ENCODE measurements around the gene ADIPOR2. TPM values are rescaled to one million over a fixed set of nuclear protein-coding genes. Genes with fewer than 3 reads are reported as not detected.
A peak's percentile ranks its signal among the peaks of the same experiment; 100 is the strongest.

Gene ADIPOR2
- total and polyA plus RNA-seq, 5 donors = 28.1 to 52.0 (median 42.6) TPM

GRCh38 chr12:1766110-1766509 is 75.2 kb downstream of the ADIPOR2 start:
- Histone ChIP-seq H3K27ac (ENCODE audit: low read length) (no peak overlapping the region), H3K4me3 (ENCODE audit: low read length) (no peak overlapping the region), H3K9me3 (ENCODE audit: control insufficient read depth, low read length) (no peaks in the 10 kb centered on the region), H3K27me3 (ENCODE audit: control insufficient read depth, insufficient read depth) (no peaks in the 10 kb centered on the region), H3K4me1 (ENCODE audit: control insufficient read depth, insufficient read depth, low read length) (peaks cover 1% of the 10 kb centered on the region)
- ATAC-seq (no peak), DNase-seq (no peak)
- intact Hi-C loops (cut with DNase I) = no loop called here
- WGBS = 95% methylated on average over 1 of the region's 1 CpG

DNA sequence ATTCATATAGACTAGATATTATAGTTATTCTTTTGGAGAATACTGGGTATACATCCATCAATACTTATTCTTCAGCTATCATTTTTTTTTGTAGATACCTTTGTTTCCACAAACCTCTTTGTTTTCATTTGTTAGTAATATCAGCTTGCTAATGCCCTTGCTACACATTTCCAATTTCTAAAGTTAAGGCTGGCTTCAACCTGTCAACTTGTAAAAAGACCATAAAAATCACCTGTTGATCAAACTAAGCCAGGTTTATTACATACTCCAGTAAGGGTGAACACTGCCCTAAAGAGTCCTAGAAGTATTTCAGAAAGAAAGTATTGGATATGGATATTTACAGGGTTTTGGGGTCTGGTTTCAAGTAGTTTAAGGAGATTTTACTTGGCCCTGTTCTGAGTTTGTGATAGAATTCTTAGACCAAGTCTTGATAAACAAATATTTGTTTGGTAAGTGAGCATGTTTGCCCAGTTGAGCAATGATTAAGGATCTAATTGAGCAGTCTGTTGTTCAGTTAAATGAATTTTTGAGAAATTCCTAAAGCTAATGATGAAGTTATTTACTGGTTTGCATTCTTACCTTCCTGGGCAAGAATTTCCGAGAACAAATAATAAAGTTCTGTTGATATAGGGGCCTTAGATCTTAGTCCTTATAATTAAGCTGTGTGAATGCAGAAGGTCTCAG is 76.7 kb downstream of the ADIPOR2 start:
- DNase-seq = no peak
- no peak overlapping the region for H3K4me3 ChIP-seq (ENCODE audit: low read length)
- H3K27ac ChIP-seq (ENCODE audit: low read length) = no peak overlapping the region
- H3K27me3 ChIP-seq (ENCODE audit: control insufficient read depth, insufficient read depth) = no peaks in the 10 kb centered on the region
- intact Hi-C loops (cut with DNase I) = no loop called here
- 99% methylated on average over 1 of the region's 1 CpG for WGBS
- H3K4me1 ChIP-seq (ENCODE audit: control insufficient read depth, insufficient read depth, low read length) = peaks cover 1% of the 10 kb centered on the region
- no peaks in the 10 kb centered on the region for H3K9me3 ChIP-seq (ENCODE audit: control insufficient read depth, low read length)
- no peak for ATAC-seq

DNA sequence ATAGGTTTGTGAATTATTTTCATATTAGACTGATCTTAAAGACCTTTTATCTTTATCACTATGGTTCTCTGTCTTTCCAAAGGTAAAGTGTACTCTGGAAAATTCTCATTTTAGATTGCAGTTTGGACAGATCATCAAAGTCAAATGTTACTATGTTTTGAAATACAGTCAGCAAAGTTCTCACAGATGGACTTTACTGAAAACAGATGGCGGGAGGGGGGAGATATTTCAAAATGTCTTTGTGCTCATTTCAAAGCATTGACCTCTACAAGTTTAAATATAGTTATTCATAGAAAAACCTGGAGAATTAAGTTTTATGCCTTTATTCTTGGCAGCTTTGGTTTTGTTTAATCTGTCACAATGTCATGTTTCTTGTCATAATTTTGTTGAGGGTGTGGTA is 77.7 kb downstream of the ADIPOR2 start:
- Histone ChIP-seq H3K27me3 (ENCODE audit: control insufficient read depth, insufficient read depth) (no peaks in the 10 kb centered on the region), H3K4me1 (ENCODE audit: control insufficient read depth, insufficient read depth, low read length) (peaks cover 1% of the 10 kb centered on the region), H3K4me3 (ENCODE audit: low read length) (no peak overlapping the region), H3K9me3 (ENCODE audit: control insufficient read depth, low read length) (no peaks in the 10 kb centered on the region), H3K27ac (ENCODE audit: low read length) (no peak overlapping the region)
- no peak for ATAC-seq
- intact Hi-C loops (cut with DNase I) = no loop called here
- 95% methylated on average over 1 of the region's 1 CpG for WGBS
- DNase-seq = no peak

DNA sequence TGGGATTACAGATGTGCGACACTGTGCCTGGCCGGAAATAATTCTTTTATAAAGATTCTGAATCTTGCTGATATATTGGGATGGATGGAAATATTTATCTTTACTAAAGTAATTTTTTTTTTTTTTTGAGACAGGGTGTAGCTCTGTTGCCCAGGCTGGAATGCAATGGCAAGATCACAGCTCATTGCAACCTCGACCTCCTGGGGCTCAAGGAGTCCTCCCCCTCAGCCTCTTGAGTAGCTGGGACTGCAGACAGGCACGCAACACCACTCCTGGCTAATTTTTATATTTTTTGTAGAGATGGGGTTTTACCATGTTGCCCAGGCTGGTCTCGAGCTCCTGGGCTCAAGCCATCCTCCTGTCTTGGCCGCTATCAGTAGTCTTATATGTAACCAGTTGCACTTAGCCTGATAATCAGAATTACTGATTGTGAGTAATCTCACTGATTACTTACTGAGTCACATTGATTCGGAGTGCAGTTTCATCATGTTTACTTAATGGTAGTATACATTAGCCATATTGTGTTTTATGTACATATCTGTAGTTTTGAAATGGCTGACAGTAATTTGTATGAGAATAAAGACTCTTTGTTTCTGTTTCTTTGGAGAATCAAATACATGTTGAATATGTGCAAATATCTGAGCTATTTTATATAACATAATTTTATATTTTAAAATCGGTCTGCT is 79.1 kb downstream of the ADIPOR2 start:
- DNase-seq (no peak), ATAC-seq (no peak)
- Histone ChIP-seq H3K9me3 (ENCODE audit: control insufficient read depth, low read length) (no peaks in the 10 kb centered on the region), H3K27ac (ENCODE audit: low read length) (no peak overlapping the region), H3K4me3 (ENCODE audit: low read length) (no peak overlapping the region), H3K4me1 (ENCODE audit: control insufficient read depth, insufficient read depth, low read length) (no peaks in the 10 kb centered on the region), H3K27me3 (ENCODE audit: control insufficient read depth, insufficient read depth) (no peaks in the 10 kb centered on the region)
- whole genome bisulfite sequencing = 88% methylated on average over 8 of the region's 8 CpGs
- intact Hi-C loops (cut with DNase I) = loop anchor here in 1 of 4 donors (10.0 kb wide), 1 partner anchor 55 kb away; no protein-coding TSS in a partner anchor

GRCh38 chr12:1773937-1774655 is 83.2 kb downstream of the ADIPOR2 start:
- Histone ChIP-seq H3K27me3 (ENCODE audit: control insufficient read depth, insufficient read depth) (no peaks in the 10 kb centered on the region), H3K9me3 (ENCODE audit: control insufficient read depth, low read length) (no peaks in the 10 kb centered on the region), H3K27ac (ENCODE audit: low read length) (no peak overlapping the region), H3K4me1 (ENCODE audit: control insufficient read depth, insufficient read depth, low read length) (peaks cover 8% of the 10 kb centered on the region), H3K4me3 (ENCODE audit: low read length) (no peak overlapping the region)
- ATAC-seq (peak; percentile 44 to 54), DNase-seq (no peak)
- intact Hi-C loops (cut with DNase I) = loop anchor here in 1 of 4 donors (10.0 kb wide), 1 partner anchor 59 kb away; no protein-coding TSS in a partner anchor
- WGBS = 52% methylated on average over 4 of the region's 4 CpGs

DNA sequence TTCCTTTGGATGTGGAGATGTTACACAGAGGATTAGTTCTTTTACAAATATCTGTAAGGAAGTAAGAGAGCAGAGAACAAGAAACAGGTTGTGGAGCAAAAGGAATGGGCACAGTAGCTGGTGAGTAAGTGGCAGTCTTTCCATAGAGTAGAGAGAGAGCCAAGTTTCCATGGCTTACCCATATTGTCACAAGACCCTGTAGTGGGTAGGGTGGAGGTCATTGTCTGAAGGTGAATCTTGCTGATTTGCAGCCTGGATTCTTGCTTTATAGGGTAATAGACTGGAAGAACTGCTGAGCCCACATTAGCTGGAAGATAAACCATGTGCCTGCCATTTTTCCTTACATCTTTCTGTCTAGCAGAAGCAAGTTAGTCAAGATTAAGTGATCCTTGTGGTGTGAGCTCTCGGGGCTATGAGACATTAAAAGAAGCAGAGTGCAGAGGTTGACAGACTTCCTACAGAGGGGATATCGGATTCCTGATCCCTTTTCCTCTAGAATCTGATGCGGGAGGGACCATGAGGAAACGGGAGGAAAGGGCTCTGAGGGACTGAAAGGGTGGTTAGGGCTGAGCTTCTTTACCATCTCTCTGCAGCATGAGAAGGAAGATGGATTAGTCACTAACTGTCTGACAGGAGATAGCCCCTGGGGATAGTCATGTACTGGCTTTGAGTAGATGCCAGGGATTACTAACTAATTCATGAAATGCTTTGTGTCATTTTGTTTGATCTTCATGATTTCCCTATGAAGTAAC is 85.5 kb downstream of the ADIPOR2 start:
- no peaks in the 10 kb centered on the region for H3K27me3 ChIP-seq (ENCODE audit: control insufficient read depth, insufficient read depth)
- no peak overlapping the region for H3K4me3 ChIP-seq (ENCODE audit: low read length)
- H3K9me3 ChIP-seq (ENCODE audit: control insufficient read depth, low read length) = no peaks in the 10 kb centered on the region
- no peak for DNase-seq
- H3K27ac ChIP-seq (ENCODE audit: low read length) = peak overlapping the region; percentile 52
- peaks cover 13% of the 10 kb centered on the region for H3K4me1 ChIP-seq (ENCODE audit: control insufficient read depth, insufficient read depth, low read length)
- 67% methylated on average over 4 of the region's 4 CpGs for WGBS
- ATAC-seq = peak in 1 of 2 donors; percentile 46
- intact Hi-C loops (cut with DNase I) = loop anchor here in 1 of 4 donors (10.0 kb wide), 1 partner anchor 62 kb away; no protein-coding TSS in a partner anchor

DNA sequence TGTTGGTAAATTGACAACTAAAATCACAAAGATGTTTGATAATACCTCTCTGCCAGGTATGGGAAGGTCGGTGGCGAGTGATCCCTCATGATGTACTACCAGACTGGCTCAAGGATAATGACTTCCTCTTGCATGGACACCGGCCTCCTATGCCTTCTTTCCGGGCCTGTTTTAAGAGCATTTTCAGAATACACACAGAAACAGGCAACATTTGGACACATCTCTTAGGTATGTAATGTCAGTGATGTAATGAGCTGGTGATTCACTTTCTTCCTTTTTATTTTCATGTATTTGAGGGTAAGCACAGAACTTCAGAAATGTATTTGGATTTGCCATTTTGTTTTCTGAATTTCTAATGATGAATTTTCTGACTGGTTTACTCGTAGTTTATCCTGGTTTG is 86.9 kb downstream of the ADIPOR2 start:
- no peaks in the 10 kb centered on the region for H3K27me3 ChIP-seq (ENCODE audit: control insufficient read depth, insufficient read depth)
- DNase-seq (no peak), ATAC-seq (no peak)
- intact Hi-C loops (cut with DNase I) = loop anchor here in 1 of 4 donors (10.0 kb wide), 1 partner anchor 63 kb away; no protein-coding TSS in a partner anchor
- H3K27ac ChIP-seq (ENCODE audit: low read length) = no peak overlapping the region
- peaks cover 13% of the 10 kb centered on the region for H3K4me1 ChIP-seq (ENCODE audit: control insufficient read depth, insufficient read depth, low read length)
- H3K9me3 ChIP-seq (ENCODE audit: control insufficient read depth, low read length) = no peaks in the 10 kb centered on the region
- WGBS = 95% methylated on average over 5 of the region's 5 CpGs
- no peak overlapping the region for H3K4me3 ChIP-seq (ENCODE audit: low read length)

GRCh38 chr12:1778911-1779310 is 88.0 kb downstream of the ADIPOR2 start:
- H3K27ac ChIP-seq (ENCODE audit: low read length) = no peak overlapping the region
- no peaks in the 10 kb centered on the region for H3K9me3 ChIP-seq (ENCODE audit: control insufficient read depth, low read length)
- H3K4me3 ChIP-seq (ENCODE audit: low read length) = no peak overlapping the region
- intact Hi-C loops (cut with DNase I) = loop anchor here in 1 of 4 donors (10.0 kb wide), 1 partner anchor 64 kb away; no protein-coding TSS in a partner anchor
- WGBS = 63% methylated on average over 4 of the region's 4 CpGs
- ATAC-seq (peak in 1 of 2 donors; percentile 53), DNase-seq (no peak)
- H3K27me3 ChIP-seq (ENCODE audit: control insufficient read depth, insufficient read depth) = no peaks in the 10 kb centered on the region
- peaks cover 13% of the 10 kb centered on the region for H3K4me1 ChIP-seq (ENCODE audit: control insufficient read depth, insufficient read depth, low read length)

DNA sequence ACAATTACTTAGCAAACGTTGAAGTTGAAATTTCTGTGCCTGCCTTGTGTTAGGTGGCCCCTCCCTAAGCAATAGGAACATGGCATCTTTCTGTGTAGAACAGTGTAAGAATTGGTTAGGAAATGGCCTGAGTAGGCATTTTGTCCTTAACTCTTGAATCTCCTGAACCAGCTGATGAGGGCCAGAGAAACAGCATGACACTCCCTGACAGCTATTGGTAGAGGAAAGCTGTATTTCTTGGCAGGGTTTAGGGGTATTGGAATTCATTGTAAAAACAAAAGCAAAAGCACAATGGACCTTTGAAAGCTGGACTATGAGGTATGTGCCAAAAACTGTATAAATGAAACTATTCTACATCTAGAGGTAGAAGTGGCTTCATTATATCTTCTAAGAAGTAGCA is 88.9 kb downstream of the ADIPOR2 start:
- Histone ChIP-seq H3K27me3 (ENCODE audit: control insufficient read depth, insufficient read depth) (no peaks in the 10 kb centered on the region), H3K9me3 (ENCODE audit: control insufficient read depth, low read length) (no peaks in the 10 kb centered on the region), H3K27ac (ENCODE audit: low read length) (peak overlapping the region; percentile 42), H3K4me1 (ENCODE audit: control insufficient read depth, insufficient read depth, low read length) (peaks cover 13% of the 10 kb centered on the region), H3K4me3 (ENCODE audit: low read length) (no peak overlapping the region)
- no peak for DNase-seq
- peak; percentile 78 to 85 for ATAC-seq
- intact Hi-C loops (cut with DNase I) = loop anchor here in 1 of 4 donors (10.0 kb wide), 1 partner anchor 65 kb away; no protein-coding TSS in a partner anchor
- WGBS = 37% methylated on average over 1 of the region's 1 CpG

DNA sequence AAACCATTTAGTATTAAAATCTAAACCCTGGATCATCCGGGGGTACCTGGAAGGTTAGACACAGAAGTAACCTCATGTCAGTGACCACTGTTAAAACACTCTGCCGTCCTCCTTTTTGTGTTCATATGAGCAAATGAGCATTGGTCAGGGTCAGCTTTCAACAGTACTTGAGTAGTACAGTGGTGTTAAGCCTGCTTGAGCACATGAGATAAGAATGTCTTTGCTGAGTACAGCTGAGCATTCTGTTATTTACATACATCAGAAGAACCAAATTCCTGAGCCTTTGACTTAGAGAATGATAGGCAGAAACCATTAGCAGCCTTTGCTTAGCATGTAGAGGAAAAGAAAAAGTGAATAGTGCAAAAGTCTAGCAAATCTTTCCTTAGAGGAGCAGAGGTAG is 90.9 kb downstream of the ADIPOR2 start:
- DNase-seq (no peak), ATAC-seq (no peak)
- Histone ChIP-seq H3K27ac (ENCODE audit: low read length) (no peak overlapping the region), H3K4me3 (ENCODE audit: low read length) (no peak overlapping the region), H3K9me3 (ENCODE audit: control insufficient read depth, low read length) (no peaks in the 10 kb centered on the region), H3K4me1 (ENCODE audit: control insufficient read depth, insufficient read depth, low read length) (peaks cover 4% of the 10 kb centered on the region), H3K27me3 (ENCODE audit: control insufficient read depth, insufficient read depth) (no peaks in the 10 kb centered on the region)
- intact Hi-C loops (cut with DNase I) = no loop called here
- WGBS = 53% methylated on average over 2 of the region's 2 CpGs
